ENCODE results near the gene LIMK2.

DNA sequence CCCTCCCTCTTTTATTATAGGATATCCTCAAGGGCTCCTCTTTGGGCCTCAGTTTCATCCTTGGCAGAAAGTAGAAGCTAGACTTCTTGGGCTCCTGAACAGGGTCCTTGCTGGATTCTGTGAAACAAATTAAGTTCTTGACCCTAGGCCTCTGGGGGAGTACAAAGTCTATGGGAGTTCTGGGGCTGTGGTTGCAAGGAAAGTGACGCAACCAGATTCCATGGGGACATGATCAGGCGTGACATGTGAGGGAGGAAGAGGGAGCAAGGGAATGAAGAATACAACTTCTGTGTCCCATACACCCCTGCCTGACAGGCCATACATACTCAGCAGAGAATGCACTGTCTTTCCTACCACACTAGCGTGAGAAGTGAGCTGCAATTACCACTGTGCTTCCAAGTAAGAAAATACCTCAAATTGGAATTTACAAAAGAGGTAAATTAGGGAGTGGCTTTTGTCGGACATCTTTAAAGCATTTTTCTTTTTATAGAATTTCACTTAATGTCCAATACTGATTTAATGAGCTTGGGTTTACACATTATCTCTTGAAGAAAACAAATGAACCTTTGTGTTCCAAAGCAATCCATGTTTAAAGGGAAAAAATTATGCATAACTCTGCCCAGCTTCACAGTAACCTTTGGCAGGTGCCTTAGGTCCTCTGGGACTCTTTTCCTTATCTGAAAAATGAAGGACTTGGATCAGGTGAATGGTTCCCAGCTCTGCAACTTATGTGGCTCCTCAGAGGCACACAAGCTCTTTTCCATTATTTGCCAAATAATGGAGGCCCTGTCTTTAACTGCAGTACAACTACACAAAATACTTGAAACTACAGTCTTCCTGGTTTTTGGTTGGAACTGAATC, 38.9 kb downstream of the LIMK2 start:
- TF ChIP-seq RAD21 (conservative IDR thresholded peaks at IDR 0.05) (no peak), EZH2 (IDR thresholded peaks at IDR 0.05; ENCODE audit: borderline replicate concordance, insufficient read depth, low read length, poor library complexity, severe bottlenecking) (no peak), TAF1 (IDR thresholded peaks at IDR 0.05; ENCODE audit: low read depth) (no peak), EP300 (conservative IDR thresholded peaks at IDR 0.05; ENCODE audit: poor library complexity, severe bottlenecking) (no peak), MXI1 (conservative IDR thresholded peaks at IDR 0.05; ENCODE audit: poor library complexity, severe bottlenecking) (no peak)
- TF ChIP-seq, protein P1, sequence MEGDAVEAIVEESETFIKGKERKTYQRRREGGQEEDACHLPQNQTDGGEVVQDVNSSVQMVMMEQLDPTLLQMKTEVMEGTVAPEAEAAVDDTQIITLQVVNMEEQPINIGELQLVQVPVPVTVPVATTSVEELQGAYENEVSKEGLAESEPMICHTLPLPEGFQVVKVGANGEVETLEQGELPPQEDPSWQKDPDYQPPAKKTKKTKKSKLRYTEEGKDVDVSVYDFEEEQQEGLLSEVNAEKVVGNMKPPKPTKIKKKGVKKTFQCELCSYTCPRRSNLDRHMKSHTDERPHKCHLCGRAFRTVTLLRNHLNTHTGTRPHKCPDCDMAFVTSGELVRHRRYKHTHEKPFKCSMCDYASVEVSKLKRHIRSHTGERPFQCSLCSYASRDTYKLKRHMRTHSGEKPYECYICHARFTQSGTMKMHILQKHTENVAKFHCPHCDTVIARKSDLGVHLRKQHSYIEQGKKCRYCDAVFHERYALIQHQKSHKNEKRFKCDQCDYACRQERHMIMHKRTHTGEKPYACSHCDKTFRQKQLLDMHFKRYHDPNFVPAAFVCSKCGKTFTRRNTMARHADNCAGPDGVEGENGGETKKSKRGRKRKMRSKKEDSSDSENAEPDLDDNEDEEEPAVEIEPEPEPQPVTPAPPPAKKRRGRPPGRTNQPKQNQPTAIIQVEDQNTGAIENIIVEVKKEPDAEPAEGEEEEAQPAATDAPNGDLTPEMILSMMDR (IDR thresholded peaks at IDR 0.05; ENCODE audit: poor library complexity, severe bottlenecking): no peak
- TF ChIP-seq, protein P2, sequence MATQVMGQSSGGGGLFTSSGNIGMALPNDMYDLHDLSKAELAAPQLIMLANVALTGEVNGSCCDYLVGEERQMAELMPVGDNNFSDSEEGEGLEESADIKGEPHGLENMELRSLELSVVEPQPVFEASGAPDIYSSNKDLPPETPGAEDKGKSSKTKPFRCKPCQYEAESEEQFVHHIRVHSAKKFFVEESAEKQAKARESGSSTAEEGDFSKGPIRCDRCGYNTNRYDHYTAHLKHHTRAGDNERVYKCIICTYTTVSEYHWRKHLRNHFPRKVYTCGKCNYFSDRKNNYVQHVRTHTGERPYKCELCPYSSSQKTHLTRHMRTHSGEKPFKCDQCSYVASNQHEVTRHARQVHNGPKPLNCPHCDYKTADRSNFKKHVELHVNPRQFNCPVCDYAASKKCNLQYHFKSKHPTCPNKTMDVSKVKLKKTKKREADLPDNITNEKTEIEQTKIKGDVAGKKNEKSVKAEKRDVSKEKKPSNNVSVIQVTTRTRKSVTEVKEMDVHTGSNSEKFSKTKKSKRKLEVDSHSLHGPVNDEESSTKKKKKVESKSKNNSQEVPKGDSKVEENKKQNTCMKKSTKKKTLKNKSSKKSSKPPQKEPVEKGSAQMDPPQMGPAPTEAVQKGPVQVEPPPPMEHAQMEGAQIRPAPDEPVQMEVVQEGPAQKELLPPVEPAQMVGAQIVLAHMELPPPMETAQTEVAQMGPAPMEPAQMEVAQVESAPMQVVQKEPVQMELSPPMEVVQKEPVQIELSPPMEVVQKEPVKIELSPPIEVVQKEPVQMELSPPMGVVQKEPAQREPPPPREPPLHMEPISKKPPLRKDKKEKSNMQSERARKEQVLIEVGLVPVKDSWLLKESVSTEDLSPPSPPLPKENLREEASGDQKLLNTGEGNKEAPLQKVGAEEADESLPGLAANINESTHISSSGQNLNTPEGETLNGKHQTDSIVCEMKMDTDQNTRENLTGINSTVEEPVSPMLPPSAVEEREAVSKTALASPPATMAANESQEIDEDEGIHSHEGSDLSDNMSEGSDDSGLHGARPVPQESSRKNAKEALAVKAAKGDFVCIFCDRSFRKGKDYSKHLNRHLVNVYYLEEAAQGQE (IDR thresholded peaks at IDR 0.05; ENCODE audit: borderline replicate concordance): no peak

Data from neural cell (in vitro differentiated cells).